NOMO-1 (cell line): ENCODE measurements around the gene FABP7.

Source experiments
- DNase-seq, 2 experiments: peaks; one replicate each; lab custom pipeline; 2025; ENCODE audit not compliant: unreplicated experiment in 2 of 2; lab: John Stamatoyannopoulos, UW

The FABP7 gene

GRCh38 chr6:122792766-122793165 lies 13.2 kb downstream of the FABP7 start:
- no peak for DNase-seq

GRCh38 chr6:122797537-122797936 lies 18.0 kb downstream of the FABP7 start:
- no peak for DNase-seq

GRCh38 chr6:122798099-122798641 lies 18.7 kb downstream of the FABP7 start:
- no peak for DNase-seq

- DNase-seq = no peak
These were observed 19.7 kb downstream of the FABP7 start for GRCh38 chr6:122799140-122799745.

DNA sequence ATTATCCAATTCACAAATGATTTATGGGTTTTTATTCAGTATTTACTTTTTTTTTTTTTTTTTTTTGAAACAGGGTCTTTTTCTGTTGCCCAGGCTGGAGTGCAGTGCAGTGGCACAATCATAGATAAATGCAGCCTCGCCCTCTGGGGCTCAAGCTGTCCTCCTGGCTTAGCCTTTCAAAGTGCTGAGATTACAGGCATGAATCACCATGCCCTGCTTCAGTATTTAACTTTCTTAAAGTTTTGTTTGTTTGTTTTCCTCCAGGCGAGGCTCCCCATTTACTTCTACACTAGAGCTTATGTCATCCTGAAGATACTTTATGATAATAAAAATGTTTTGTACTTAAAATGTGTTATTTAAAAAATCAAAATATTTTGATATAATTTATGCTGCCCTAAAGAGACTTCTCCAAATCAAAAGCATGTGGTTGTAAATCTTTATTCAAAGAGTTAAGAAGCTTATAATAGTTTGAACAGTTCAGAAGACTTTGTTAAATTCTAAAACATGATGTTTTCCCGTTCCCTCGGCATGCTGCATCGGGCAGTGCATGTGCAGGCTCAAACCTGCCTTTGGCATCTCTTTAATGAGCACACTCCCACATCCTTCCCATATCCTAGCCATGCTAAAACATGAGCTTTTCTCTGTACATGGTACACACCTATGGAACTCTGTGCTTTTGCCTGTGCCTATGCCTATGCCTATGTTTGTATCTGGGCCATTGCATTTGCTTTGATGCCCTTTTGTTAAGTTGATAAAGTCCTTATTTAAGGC lies 20.6 kb downstream of the FABP7 start:
- no peak for DNase-seq

DNA sequence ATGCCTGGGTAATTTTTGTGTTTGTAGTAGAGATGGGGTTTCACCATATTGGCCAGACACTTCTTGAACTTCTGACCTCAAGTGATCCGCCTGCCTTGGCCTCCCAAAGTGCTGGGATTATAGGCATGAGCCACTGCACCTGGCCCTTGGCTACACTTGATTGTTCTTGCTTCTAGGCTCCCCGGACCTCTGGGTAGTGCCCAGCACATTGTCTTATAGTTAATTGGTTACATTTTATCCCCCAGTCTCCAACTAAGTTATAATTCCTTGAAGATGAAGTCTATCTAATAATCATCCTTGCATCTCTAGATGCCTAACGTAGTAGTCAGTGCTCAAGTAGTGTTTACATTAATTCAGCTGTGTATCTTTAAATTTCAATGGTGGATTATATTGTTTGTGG lies 21.4 kb downstream of the FABP7 start:
- DNase-seq = no peak

DNA sequence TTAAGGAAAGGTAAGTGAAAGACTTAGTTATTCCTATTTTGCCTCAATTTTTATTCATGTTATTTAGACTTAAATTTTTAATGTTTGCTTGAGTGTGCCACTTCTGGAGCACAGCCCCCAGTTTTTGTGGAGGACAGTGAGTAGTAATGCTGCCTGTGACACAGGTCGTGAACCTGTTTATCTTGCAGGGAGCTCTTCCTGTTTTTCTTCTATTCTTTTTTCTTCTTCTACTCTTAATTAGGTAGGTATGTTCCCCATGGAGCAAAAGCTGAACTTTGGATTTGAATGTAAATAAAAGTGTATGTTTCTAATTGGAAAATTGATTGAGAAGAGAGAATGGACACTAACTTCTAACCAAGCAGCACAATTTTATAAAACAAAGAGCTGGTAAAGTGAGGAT lies 21.9 kb downstream of the FABP7 start:
- DNase-seq = no peak

- no peak for DNase-seq
These were observed 23.7 kb downstream of the FABP7 start for GRCh38 chr6:122803171-122803661.

DNA sequence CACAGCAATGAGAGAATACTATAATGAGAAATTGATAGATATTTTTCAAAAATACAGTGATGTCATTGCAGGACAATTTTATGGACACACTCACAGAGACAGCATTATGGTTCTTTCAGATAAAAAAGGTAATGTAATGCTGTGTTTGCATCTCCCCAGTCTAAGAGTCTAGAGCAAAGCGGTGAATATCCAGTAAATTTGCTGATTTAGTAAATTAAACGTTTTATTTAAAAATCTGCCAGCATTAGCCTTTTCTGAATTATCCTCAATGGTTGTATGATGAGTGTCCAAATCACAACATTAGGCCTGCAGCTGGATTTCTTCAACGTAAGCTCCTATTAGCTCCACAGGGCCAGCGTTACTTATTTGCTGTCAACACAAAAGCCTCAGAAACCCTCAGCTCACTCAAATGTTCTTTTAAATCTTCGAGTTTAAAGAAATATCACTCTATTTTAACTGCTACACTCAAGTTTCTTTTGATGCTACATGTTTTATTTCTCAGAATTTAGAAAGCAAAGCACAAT lies 25.5 kb downstream of the FABP7 start:
- DNase-seq = no peak

DNA sequence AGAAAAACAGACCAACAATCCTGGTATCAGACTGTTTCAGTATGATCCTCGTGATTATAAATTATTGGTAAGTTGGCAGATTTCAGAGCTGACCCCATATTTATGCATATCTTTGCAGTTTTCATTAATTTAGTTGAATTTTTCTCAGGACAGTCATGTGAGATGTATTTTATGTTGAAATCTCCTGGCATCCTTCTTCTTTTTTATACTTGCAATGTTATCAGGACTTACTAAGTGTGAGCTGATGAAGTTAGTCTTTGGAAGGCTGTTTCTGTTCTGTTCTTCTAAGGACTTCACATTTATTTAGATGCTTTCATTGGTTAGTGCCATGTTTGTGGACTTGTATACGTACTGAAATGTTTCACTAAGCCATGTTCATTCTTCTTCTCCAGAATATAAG lies 26.8 kb downstream of the FABP7 start:
- DNase-seq = no peak

DNA sequence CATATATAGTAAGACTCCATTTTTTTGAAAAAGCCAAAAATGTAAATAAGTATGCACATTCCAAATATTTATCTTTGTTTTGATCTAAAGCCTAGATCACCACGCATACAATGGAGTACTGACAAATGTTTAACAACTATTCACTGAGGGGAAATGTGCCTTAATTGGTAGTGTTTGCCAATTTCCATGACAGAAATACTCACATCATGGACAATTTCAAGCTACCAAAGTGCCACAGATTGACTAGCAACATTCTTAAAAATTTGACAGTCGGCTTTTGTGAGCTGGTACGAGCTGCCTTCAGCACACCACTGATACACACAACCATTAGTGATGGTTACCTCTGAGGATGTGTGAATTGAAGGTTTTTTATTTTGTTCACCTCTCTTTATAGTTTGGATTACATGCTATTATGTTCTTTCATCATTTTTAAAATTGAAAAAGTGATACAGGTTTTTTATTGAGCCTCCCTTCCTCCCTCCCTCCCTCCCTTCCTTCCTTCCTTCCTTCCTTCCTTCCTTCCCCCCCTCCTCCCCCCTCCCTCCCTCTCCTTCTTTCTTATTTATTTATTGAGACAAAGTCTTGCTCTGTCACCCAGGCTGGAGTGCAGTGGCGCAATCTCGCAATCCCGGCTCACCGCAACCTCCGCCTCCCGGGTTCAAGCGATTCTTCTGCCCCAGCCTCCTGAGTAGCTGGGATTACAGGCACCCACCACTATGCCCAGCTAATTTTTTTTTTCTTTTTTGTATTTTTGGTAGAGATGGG lies 28.8 kb downstream of the FABP7 start:
- no peak for DNase-seq

DNA sequence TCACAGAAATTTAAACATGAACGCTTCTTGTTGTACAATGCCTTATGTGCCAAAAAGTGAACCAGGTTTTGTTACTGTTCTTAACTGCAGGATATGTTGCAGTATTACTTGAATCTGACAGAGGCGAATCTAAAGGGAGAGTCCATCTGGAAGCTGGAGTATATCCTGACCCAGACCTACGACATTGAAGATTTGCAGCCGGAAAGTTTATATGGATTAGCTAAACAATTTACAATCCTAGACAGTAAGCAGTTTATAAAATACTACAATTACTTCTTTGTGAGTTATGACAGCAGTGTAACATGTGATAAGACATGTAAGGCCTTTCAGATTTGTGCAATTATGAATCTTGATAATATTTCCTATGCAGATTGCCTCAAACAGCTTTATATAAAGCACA lies 29.5 kb downstream of the FABP7 start:
- no peak for DNase-seq

DNA sequence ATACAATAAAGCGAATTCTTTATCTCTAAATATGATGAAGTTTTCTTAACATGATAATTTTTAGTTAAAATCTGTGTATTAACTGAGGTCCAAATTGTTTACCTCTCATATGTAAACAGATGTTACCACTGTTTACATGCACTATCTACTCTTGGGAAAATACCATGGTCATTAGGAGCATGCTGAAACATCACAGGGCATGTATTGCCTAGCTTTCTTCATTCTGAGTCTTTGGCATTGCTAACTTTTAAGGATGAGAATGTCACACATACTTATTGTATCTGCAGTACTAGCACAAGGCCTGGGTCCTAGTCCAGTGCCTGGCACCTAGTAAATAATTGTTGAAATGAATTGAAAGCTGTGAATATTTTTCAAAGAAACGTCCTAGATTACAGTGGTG lies 30.2 kb downstream of the FABP7 start:
- DNase-seq = no peak

DNA sequence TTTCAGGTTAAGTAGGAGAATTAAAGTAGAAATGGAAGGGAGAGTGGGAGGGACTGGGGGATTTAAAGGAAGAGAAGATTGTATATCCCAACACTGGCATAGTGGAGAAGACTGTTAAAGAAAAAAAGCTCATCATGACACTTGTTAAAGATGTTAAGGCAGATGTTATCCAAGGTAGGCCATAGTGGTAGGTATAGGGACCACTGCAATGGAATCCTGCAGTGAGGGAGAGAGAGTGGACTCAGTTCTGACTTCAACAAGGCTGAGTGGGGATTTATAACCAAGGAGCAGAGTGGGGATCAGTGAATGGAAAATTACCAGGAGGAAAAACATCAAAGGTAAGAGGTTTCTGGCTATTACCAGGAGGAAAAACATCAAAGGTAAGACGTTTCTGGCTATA lies 30.7 kb downstream of the FABP7 start:
- DNase-seq = no peak

GRCh38 chr6:122817358-122817757 lies 37.8 kb downstream of the FABP7 start:
- DNase-seq = no peak

- DNase-seq = no peak
These were observed 38.2 kb downstream of the FABP7 start for GRCh38 chr6:122817766-122818165.

DNA sequence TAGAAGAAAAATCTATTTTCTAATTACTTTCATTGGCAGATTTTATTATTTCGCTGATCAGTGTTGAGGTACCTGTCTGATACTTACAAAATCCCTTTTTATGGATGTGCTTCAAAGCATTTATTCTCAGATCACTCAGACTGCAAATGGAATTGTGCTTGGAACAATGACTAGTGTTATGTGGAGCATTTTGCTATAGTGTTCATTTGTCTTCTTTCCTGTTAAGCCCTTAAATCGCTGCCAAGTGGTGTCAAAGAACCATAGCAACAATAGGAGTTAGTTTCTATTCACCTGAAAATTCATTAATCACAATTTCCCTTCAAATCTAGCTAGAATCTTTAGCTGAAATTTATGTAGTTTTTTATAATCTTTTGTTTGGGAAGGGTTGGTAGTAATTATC lies 39.4 kb downstream of the FABP7 start:
- DNase-seq = no peak

GRCh38 chr6:122821095-122821494 lies 41.6 kb downstream of the FABP7 start:
- DNase-seq = no peak

GRCh38 chr6:122825163-122825562 lies 45.6 kb downstream of the FABP7 start:
- DNase-seq = no peak

DNA sequence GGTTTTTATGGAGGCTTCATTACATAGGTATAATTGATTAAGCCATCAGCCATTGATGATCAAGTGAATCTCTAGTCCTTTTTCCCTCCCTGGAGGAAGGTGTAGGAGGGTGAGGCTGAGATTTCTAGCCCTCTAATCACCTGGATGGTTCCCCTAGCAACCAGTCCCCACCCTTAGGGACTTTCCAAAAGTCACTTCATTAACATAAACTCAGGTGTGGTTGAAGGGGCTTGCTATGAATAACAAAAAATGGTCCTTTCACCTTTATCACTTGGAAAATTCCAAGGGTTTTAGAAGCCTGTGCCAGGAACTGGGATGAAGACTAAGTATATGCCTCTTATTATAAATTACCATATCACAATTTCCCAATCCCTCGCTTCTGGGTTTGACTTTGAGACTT lies 49.9 kb downstream of the FABP7 start:
- no peak for DNase-seq

GRCh38 chr6:122831511-122831910 lies 52.0 kb downstream of the FABP7 start:
- DNase-seq = no peak
